ENCODE data around the gene CCDC187. TPM values are rescaled to one million over a fixed set of nuclear protein-coding genes. Genes with fewer than 3 reads are reported as not detected.

The CCDC187 gene
- total and polyA plus RNA-seq, 2 of the 4 experiments (the other 2 are of a cell fraction) = not detected

DNA sequence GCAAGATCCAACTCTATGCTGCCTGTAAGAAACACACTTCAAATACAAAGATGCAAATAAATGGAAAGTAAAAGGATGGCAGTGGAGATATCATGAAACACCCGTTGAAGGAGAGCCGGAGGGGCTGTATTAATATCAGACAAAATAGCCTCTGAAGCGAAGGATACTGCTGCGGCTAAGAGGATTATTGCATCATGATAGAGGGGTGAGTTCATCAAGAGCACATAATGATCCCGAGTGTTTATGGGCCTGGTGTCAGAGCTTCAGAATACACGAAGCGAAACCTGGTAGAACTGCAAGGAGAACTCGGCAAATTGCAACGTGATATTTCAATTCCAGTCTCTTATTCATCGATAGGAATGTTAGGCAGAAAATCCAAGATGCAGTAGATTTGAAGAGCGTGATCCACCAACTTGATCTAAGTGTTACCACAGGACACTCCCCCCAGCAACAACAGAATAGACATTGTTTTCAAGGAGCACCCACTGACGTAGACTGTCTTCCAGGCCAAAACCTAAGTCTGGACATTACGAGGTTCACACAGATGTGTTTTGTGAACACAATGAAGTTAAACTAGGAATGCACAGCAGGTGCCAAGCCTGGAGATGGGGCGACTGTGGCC, 30.5 kb downstream of the CCDC187 start:
- no peak overlapping the region for H4K8ac ChIP-seq (ENCODE audit: low read depth in 2 of 2, low read length in 2 of 2)
- dilution Hi-C loops (cut with HindIII; ENCODE audit: low sequenced_read_pairs, unreplicated experiment) = no loop called here

More for the DNA sequence above, 30.5 kb downstream of the CCDC187 start:
- no peak overlapping the region for H3K23ac ChIP-seq (ENCODE audit: low read depth, low read length)
- TF ChIP-seq MAZ (IDR thresholded peaks at IDR 0.05; ENCODE audit: borderline replicate concordance, low read depth, low read length) (no peak), CEBPB (IDR thresholded peaks at IDR 0.05; ENCODE audit: low read depth, low read length) (peak; percentile 74), SMC3 (IDR thresholded peaks at IDR 0.05; ENCODE audit: low read depth, low read length) (no peak), POLR2A (IDR thresholded peaks at IDR 0.05; ENCODE audit: low read depth, low read length) (no peak), BHLHE40 (IDR thresholded peaks at IDR 0.05; ENCODE audit: low read depth, low read length) (no peak)
- H2BK15ac ChIP-seq (ENCODE audit: low read depth, low read length) = no peak overlapping the region
- H2BK20ac ChIP-seq (ENCODE audit: low read depth, low read length) = no peak overlapping the region
- H3K9me1 ChIP-seq (ENCODE audit: insufficient read depth, low read length) = no peaks in the 10 kb centered on the region
- H3K4me1 ChIP-seq (ENCODE audit: control insufficient read depth, insufficient read depth, low read length) = no peaks in the 10 kb centered on the region
- H3K9ac ChIP-seq (ENCODE audit: low read depth, low read length) = no peak overlapping the region
- H2AK5ac ChIP-seq (ENCODE audit: low read depth, low read length) = no peak overlapping the region
- H3K27me3 ChIP-seq (ENCODE audit: control insufficient read depth, insufficient read depth, low read length) = peaks cover 54% of the 10 kb centered on the region
- no peak overlapping the region for H4K5ac ChIP-seq (ENCODE audit: low read depth, low read length)
- H3K4me2 ChIP-seq (ENCODE audit: low read depth, low read length) = no peak overlapping the region
- BruUV-seq (replicated peaks) = no TSS peak
- no peaks in the 10 kb centered on the region for H3K36me3 ChIP-seq (ENCODE audit: control insufficient read depth, insufficient read depth, low read length)
- no peak overlapping the region for H3K56ac ChIP-seq (ENCODE audit: extremely low read depth, insufficient read depth, low read length)
- WGBS, 2 experiments (ENCODE audit: extremely low coverage in 2 of 2, insufficient read length in 1 of 2) = 50% methylated on average over 5 of the region's 14 CpGs; no CpG with 5 or more reads in 1 of the 2 experiments
- ChIA-PET CTCF (no interaction called here), POLR2A (ENCODE audit: unreplicated experiment) (no interaction called here)
- no peak overlapping the region for H3K27ac ChIP-seq (ENCODE audit: insufficient read depth, low read length)
- H2AFZ ChIP-seq (replicated peaks; ENCODE audit: low read length, poor library complexity) = no peak overlapping the region
- no peak overlapping the region for H3K4ac ChIP-seq (ENCODE audit: low read depth, low read length)
- no peak overlapping the region for H2BK120ac ChIP-seq (ENCODE audit: low read depth, low read length)
- H3K9me3 ChIP-seq (ENCODE audit: control insufficient read depth, insufficient read depth, low read length) = no peaks in the 10 kb centered on the region
- H4K20me1 ChIP-seq (ENCODE audit: insufficient read depth, low read length) = no peaks in the 10 kb centered on the region
- H3K4me3 ChIP-seq (ENCODE audit: insufficient read depth, low read depth, low read length) = no peak overlapping the region
- no peak overlapping the region for H2AK9ac ChIP-seq (replicated peaks; ENCODE audit: low read depth, low read length, poor library complexity)
- DNase-seq (peak; percentile 13), ATAC-seq (ENCODE audit: low read depth) (no peak; the same call in 1 of the 2 replicates)
- in situ Hi-C loops (cut with MboI; ENCODE audit: low sequenced_read_pairs) = loop anchor here (10.0 kb wide), 1 partner anchor 109 kb away; no protein-coding TSS in a partner anchor
- no peaks in the 10 kb centered on the region for H3K79me1 ChIP-seq (ENCODE audit: low read depth in 1 of 2, low read length in 2 of 2)
- no peak overlapping the region for H3K18ac ChIP-seq (ENCODE audit: low read depth, low read length)
- no peak overlapping the region for H2BK5ac ChIP-seq (ENCODE audit: low read depth, low read length, poor library complexity, severe bottlenecking)
- H4K91ac ChIP-seq (ENCODE audit: insufficient read depth, low read depth, low read length) = no peak overlapping the region
- intact Hi-C loops (cut with micrococcal nuclease) = no loop called here
- no peak overlapping the region for H3K14ac ChIP-seq (replicated peaks; ENCODE audit: low read depth, low read length)
